AG10803 (cell line): Measurements from ENCODE around the gene SLC13A4.
"Not testable (repeated sequence)": the region's sequence is repeated elsewhere in the genome, so short reads cannot be mapped to it uniquely, and the experiment has no call there.

Experiments used
- DNase-seq: peaks from one replicate; pipeline ENCODE4 v3.0.0; 2010; ENCODE audit warnings: low read depth
- H3K4me3 ChIP-seq: 2 replicates; pipeline ENCODE4 v1.5.1; 2011; ENCODE audit warnings: mild to moderate bottlenecking, low read length, control low read depth
- CTCF ChIP-seq: conservative IDR thresholded peaks from 2 replicates; pipeline ENCODE4 v1.5.1; 2011; ENCODE audit warnings: mild to moderate bottlenecking, low read length, control low read depth, inconsistent platforms

Gene SLC13A4

GRCh38 chr7:135742371-135742770 lies 14.4 kb upstream of the SLC13A4 start:
- no peak for TF ChIP-seq CTCF
- no peak overlapping the region for H3K4me3 ChIP-seq
- peak; percentile 46 for DNase-seq

- no peak overlapping the region for H3K4me3 ChIP-seq
- DNase-seq, result no peak
- no peak for TF ChIP-seq CTCF
Observed at GRCh38 chr7:135741905-135742304, 13.9 kb upstream of the SLC13A4 start.

- no peak for TF ChIP-seq CTCF
- no peak overlapping the region for H3K4me3 ChIP-seq
- DNase-seq, result no peak
Observed at GRCh38 chr7:135740889-135741288, 12.9 kb upstream of the SLC13A4 start.

GRCh38 chr7:135737306-135737647 lies 9.3 kb upstream of the SLC13A4 start:
- not testable (repeated sequence) for DNase-seq, H3K4me3 ChIP-seq

GRCh38 chr7:135736586-135737305 lies 8.8 kb upstream of the SLC13A4 start:
- H3K4me3 ChIP-seq, result no peak overlapping the region
- DNase-seq, result no peak
- no peak for TF ChIP-seq CTCF

- TF ChIP-seq CTCF, result no peak
- no peak for DNase-seq
- H3K4me3 ChIP-seq, result no peak overlapping the region
Observed at GRCh38 chr7:135734343-135734689, 6.3 kb upstream of the SLC13A4 start.

- no peak for DNase-seq
- no peak for TF ChIP-seq CTCF
- no peak overlapping the region for H3K4me3 ChIP-seq
Observed at GRCh38 chr7:135733603-135734342, 5.8 kb upstream of the SLC13A4 start.
